Keratinocyte (primary cell): ENCODE data around the gene OTUD5. TPM values are rescaled to one million over a fixed set of nuclear protein-coding genes. Genes with fewer than 3 reads are reported as not detected.

Experiments
- DNase-seq: peaks from one replicate; pipeline ENCODE4 v3.0.0-alpha.2; 2011; ENCODE audit warnings: low read depth, missing footprints, low spot score
- FAIRE-seq: peaks from 2 replicates; lab custom pipeline; 2011; peaks lifted over from hg19 to GRCh38; lab: Jason Lieb, UNC
- H2AFZ ChIP-seq: 2 replicates; pipeline ENCODE4 v1.6.0; 2012; ENCODE audit warnings: low read length, control low read depth, inconsistent platforms; ENCODE audit not compliant: control insufficient read depth
- H3K27ac ChIP-seq: 2 replicates; pipeline ENCODE4 v1.5.1; 2011; ENCODE audit warnings: low read length; ENCODE audit not compliant: control insufficient read depth, insufficient read depth
- H3K27me3 ChIP-seq: 3 replicates; pipeline ENCODE4 v1.6.0; 2011; ENCODE audit warnings: low read length; ENCODE audit not compliant: control insufficient read depth, insufficient read depth; ENCODE audit errors: extremely low read depth
- H3K36me3 ChIP-seq, 2 experiments: 2 replicates in 1 of 2; 3 replicates in 1 of 2; pipeline ENCODE4 v1.5.1; 2011; ENCODE audit warnings: low read length in 2 of 2, mild to moderate bottlenecking in 1 of 2; ENCODE audit not compliant: control insufficient read depth in 2 of 2, insufficient read depth in 2 of 2; ENCODE audit errors: extremely low read depth in 1 of 2
- H3K4me1 ChIP-seq: 3 replicates; pipeline ENCODE4 v1.5.1; 2011; ENCODE audit warnings: low read length; ENCODE audit not compliant: control insufficient read depth, insufficient read depth; ENCODE audit errors: extremely low read depth
- H3K4me2 ChIP-seq: 3 replicates; pipeline ENCODE4 v1.6.0; 2011; ENCODE audit warnings: low read depth, low read length; ENCODE audit not compliant: control insufficient read depth, insufficient read depth; ENCODE audit errors: extremely low read depth
- H3K4me3 ChIP-seq, 3 experiments: fragments of 200-600 bp in 1 of 3; sonication (generic) in 1 of 3; 2 replicates in 2 of 3; 3 replicates in 1 of 3; pipeline ENCODE4 v1.5.1; 2011 to 2016; ENCODE audit warnings: low read length in 3 of 3, mild to moderate bottlenecking in 3 of 3, control low read depth in 2 of 3, inconsistent platforms in 1 of 3, low read depth in 1 of 3, mixed read lengths in 1 of 3, mixed run types in 1 of 3, moderate library complexity in 1 of 3; ENCODE audit not compliant: control insufficient read depth in 2 of 3, insufficient read depth in 2 of 3; ENCODE audit errors: extremely low read depth in 1 of 3
- H3K79me2 ChIP-seq: 2 replicates; pipeline ENCODE4 v1.6.0; 2012; ENCODE audit warnings: low read length; ENCODE audit not compliant: control insufficient read depth, insufficient read depth
- H3K9ac ChIP-seq: 3 replicates; pipeline ENCODE4 v1.6.0; 2011; ENCODE audit warnings: low read length; ENCODE audit not compliant: control insufficient read depth, insufficient read depth; ENCODE audit errors: extremely low read depth
- H3K9me1 ChIP-seq: 3 replicates; pipeline ENCODE4 v1.6.0; 2011; ENCODE audit warnings: low read length; ENCODE audit not compliant: control insufficient read depth, insufficient read depth; ENCODE audit errors: extremely low read depth
- H3K9me3 ChIP-seq: 2 replicates; pipeline ENCODE4 v1.5.1; 2012; ENCODE audit warnings: low read depth, low read length; ENCODE audit not compliant: control insufficient read depth
- H4K20me1 ChIP-seq: 3 replicates; pipeline ENCODE4 v1.6.0; 2011; ENCODE audit warnings: low read length; ENCODE audit not compliant: control insufficient read depth, insufficient read depth; ENCODE audit errors: extremely low read depth
- CTCF ChIP-seq, 3 experiments: IDR thresholded peaks in 1 of 3; conservative IDR thresholded peaks in 1 of 3; optimal IDR thresholded peaks in 1 of 3; 2 replicates in 2 of 3; 3 replicates in 1 of 3; pipeline versions ENCODE3 to v1.5.1; 2011; ENCODE audit warnings: low read length in 3 of 3, mild to moderate bottlenecking in 3 of 3, moderate library complexity in 2 of 3, control low read depth in 1 of 3, inconsistent platforms in 1 of 3; ENCODE audit not compliant: insufficient read depth in 2 of 3; ENCODE audit errors: extremely low read depth in 1 of 3
- EZH2 ChIP-seq: IDR thresholded peaks from one replicate; pipeline ENCODE4 v1.6.1; 2012; ENCODE audit warnings: inconsistent platforms, mild to moderate bottlenecking, low read length, moderate library complexity
- dilution Hi-C: fragments of 300-500 bp; cut with MboI; formaldehyde crosslinking; loops from one replicate; pipeline ENCODE4 v1.7.0; 2020; ENCODE audit warnings: low sequenced_read_pairs; ENCODE audit not compliant: extremely low pct_ligation_motif_present
- polyA plus RNA-seq, 5 experiments: library from polyadenylated mRNA; depleted of rRNA in 3 of 5; stranded (reverse) in 3 of 5; stranded (forward) in 1 of 5; unstranded in 1 of 5; fragments of >200 nt; gene quantifications; 1 replicate in 1 of 5; 2 replicates in 3 of 5; 3 replicates in 1 of 5; pipeline versions ENCODE4 v1.2.1 to v1.2.3, GENCODE V29; 2011 to 2012; ENCODE audit warnings: missing spikeins in 2 of 5, low read depth in 1 of 5, low replicate concordance in 1 of 5

The OTUD5 gene
- polyA plus RNA-seq, 1 donor (not counting 4 experiments of a cell fraction or from before 2014, with no cell fraction given) = 40.3 TPM

DNA sequence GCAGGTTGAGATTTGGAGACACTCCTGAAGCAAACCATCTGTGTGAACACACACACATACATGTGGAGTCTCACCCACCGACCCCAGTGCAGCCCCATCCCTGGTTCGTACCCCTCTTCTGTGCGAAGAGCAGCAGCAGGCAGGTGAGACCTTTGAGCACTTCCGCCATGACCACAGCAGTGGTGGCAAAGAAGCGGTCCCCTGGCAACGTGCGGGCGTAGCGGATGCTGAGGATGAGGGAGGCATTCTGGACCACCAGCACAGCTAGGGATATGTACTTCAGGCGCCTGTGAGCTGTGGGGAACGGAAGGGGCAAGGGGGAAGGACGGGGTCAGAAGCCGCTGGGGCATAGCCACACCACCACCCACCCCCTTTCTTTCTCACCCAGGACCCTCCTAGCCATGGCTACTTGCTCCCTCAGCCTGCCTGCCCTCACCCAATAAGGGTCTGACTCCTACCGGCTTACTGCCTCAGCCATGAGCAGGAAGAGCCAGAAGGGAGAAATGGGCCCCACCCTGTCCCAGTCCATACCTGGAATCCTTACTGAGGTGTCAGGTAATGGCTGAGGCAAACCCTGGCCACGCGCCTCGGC lies 47.6 kb downstream of the OTUD5 start:
- DNase-seq = no peak
- Histone ChIP-seq H3K27ac (peak overlapping the region; percentile 89), H3K4me3 (peak overlapping the region; percentile 63 to 91 (median 74)), H3K36me3 (peaks cover 8 to 15% of the 10 kb centered on the region in 2 experiments), H3K9me3 (peaks cover 3% of the 10 kb centered on the region), H3K4me1 (peaks cover 7% of the 10 kb centered on the region), H3K79me2 (peaks cover 29% of the 10 kb centered on the region), H3K9me1 (no peaks in the 10 kb centered on the region), H4K20me1 (no peaks in the 10 kb centered on the region), H3K9ac (no peak overlapping the region), H3K27me3 (no peaks in the 10 kb centered on the region), H3K4me2 (peak overlapping the region; percentile 67), H2AFZ (no peak overlapping the region)
- TF ChIP-seq EZH2 (no peak), CTCF (optimal IDR thresholded peaks at IDR 0.05 in 1 of 3, IDR thresholded peaks at IDR 0.05 in 1 of 3, conservative IDR thresholded peaks at IDR 0.05 in 1 of 3; ENCODE audit: extremely low read depth in 1 of 3, insufficient read depth in 2 of 3, low read length in 3 of 3) (no peak)
- dilution Hi-C loops = no loop called here
- FAIRE-seq = no peak

- no peak for DNase-seq
- dilution Hi-C loops = no loop called here
- FAIRE-seq = no peak
- Histone ChIP-seq H3K27ac (no peak overlapping the region), H3K9me3 (peaks cover 3% of the 10 kb centered on the region), H3K36me3 (peaks cover 8 to 17% of the 10 kb centered on the region in 2 experiments), H3K9ac (no peak overlapping the region), H2AFZ (no peak overlapping the region), H3K79me2 (peaks cover 30% of the 10 kb centered on the region), H3K4me1 (peaks cover 7% of the 10 kb centered on the region), H3K9me1 (no peaks in the 10 kb centered on the region), H4K20me1 (no peaks in the 10 kb centered on the region), H3K4me2 (no peak overlapping the region), H3K4me3 (no peak overlapping the region), H3K27me3 (no peaks in the 10 kb centered on the region)
- TF ChIP-seq EZH2 = no peak
- TF ChIP-seq CTCF (optimal IDR thresholded peaks at IDR 0.05 in 1 of 3, IDR thresholded peaks at IDR 0.05 in 1 of 3, conservative IDR thresholded peaks at IDR 0.05 in 1 of 3; ENCODE audit: extremely low read depth in 1 of 3, insufficient read depth in 2 of 3, low read length in 3 of 3) = no peak
These were observed 48.8 kb downstream of the OTUD5 start for GRCh38 chrX:48908600-48908999.
